GM10266 (cell line): ENCODE data around the gene GZMB.

Source experiments
- DNase-seq: peaks from one replicate; pipeline ENCODE4 v3.0.0; 2012; ENCODE audit errors: extremely low spot score
- CTCF ChIP-seq: IDR thresholded peaks from 2 replicates; pipeline ENCODE4 v1.5.1; 2012; ENCODE audit warnings: mild to moderate bottlenecking, low read depth; ENCODE audit not compliant: control insufficient read depth, insufficient read depth; ENCODE audit errors: missing control alignments

The GZMB gene

GRCh38 chr14:24673534-24674203 is 39.7 kb upstream of the GZMB start:
- DNase-seq = no peak
- TF ChIP-seq CTCF = no peak

- TF ChIP-seq CTCF = no peak
- no peak for DNase-seq
Measured at GRCh38 chr14:24673059-24673458, 39.1 kb upstream of the GZMB start.

- DNase-seq = no peak
- no peak for TF ChIP-seq CTCF
Measured at GRCh38 chr14:24670594-24670993, 36.6 kb upstream of the GZMB start.

GRCh38 chr14:24669651-24670050 is 35.7 kb upstream of the GZMB start:
- DNase-seq = no peak
- TF ChIP-seq CTCF = no peak

GRCh38 chr14:24665440-24665991 is 31.5 kb upstream of the GZMB start:
- DNase-seq = peak; percentile 51
- no peak for TF ChIP-seq CTCF

- no peak for DNase-seq
- TF ChIP-seq CTCF = no peak
Measured at GRCh38 chr14:24664366-24664765, 30.4 kb upstream of the GZMB start.

- DNase-seq = no peak
- no peak for TF ChIP-seq CTCF
Measured at GRCh38 chr14:24662753-24663152, 28.8 kb upstream of the GZMB start.
